ENCODE measurements around the gene CAPNS1. TPM values are rescaled to one million over a fixed set of nuclear protein-coding genes. Genes with fewer than 3 reads are reported as not detected.

CAPNS1 gene
- total RNA-seq, 3 donors from 2014 or later (not counting 1 experiment from before 2014, with no cell fraction given), result 569 to 637 (median 578) TPM

DNA sequence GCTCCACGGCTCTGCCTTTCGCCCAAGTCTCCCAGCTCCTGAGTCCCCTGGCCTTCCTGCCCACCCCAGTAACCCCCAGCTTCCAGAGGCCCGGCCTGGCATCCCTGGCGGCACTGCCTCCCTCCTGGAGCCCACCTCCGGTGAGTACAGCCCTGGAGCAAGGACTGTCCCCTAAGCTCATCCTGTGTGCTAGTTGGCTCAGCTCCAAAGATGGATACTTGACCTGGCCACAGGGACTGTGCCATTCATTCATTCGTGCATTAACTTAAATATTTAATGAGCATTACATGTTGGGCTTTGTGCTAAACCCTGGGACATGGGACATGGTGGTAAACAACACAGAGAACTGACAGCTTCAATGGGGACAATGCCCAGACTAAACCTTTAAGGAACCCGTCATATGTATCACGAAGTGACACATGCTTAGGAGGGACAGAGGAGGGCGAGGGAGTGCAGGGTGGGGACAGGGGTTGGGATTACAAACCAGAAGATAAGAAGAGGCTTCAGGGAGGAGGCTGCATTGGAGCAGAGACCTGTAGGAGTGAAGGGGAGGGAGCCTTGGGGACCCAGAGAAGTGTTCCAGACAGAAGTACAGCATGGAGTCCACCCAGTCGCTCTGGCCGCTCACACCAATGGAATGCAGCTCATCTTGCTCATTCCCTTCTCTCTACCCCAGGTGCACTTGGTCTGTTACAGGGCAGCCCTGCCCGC, 35.9 kb upstream of the CAPNS1 start:
- TF ChIP-seq, protein P1, sequence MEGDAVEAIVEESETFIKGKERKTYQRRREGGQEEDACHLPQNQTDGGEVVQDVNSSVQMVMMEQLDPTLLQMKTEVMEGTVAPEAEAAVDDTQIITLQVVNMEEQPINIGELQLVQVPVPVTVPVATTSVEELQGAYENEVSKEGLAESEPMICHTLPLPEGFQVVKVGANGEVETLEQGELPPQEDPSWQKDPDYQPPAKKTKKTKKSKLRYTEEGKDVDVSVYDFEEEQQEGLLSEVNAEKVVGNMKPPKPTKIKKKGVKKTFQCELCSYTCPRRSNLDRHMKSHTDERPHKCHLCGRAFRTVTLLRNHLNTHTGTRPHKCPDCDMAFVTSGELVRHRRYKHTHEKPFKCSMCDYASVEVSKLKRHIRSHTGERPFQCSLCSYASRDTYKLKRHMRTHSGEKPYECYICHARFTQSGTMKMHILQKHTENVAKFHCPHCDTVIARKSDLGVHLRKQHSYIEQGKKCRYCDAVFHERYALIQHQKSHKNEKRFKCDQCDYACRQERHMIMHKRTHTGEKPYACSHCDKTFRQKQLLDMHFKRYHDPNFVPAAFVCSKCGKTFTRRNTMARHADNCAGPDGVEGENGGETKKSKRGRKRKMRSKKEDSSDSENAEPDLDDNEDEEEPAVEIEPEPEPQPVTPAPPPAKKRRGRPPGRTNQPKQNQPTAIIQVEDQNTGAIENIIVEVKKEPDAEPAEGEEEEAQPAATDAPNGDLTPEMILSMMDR (IDR thresholded peaks at IDR 0.05), result no peak
- H3K36me3 Mint-ChIP-seq, result no peaks in the 10 kb centered on the region
- H3K27ac Mint-ChIP-seq, result no peak overlapping the region
- ATAC-seq (no peak), DNase-seq (no peak)
- H3K27ac ChIP-seq (ENCODE audit: low read length), result no peak overlapping the region
- H3K36me3 ChIP-seq (ENCODE audit: control insufficient read depth, insufficient read depth, low read length), result no peaks in the 10 kb centered on the region
- H3K9me3 Mint-ChIP-seq, result no peaks in the 10 kb centered on the region
- WGBS (ENCODE audit: insufficient coverage), result 98% methylated on average over 12 of the region's 12 CpGs
- no peaks in the 10 kb centered on the region for H3K4me1 Mint-ChIP-seq
- no peak overlapping the region for H3K4me3 ChIP-seq (ENCODE audit: low read length)
- no peak overlapping the region for H3K4me3 Mint-ChIP-seq
- H3K27me3 ChIP-seq (ENCODE audit: control insufficient read depth, insufficient read depth, low read length), result no peaks in the 10 kb centered on the region
- no peaks in the 10 kb centered on the region for H3K4me1 ChIP-seq (ENCODE audit: control insufficient read depth, insufficient read depth, low read length)
- intact Hi-C loops (cut with micrococcal nuclease), result no loop called here
- no peaks in the 10 kb centered on the region for H3K27me3 Mint-ChIP-seq (ENCODE audit: low read depth in 2 of 2)
- no peaks in the 10 kb centered on the region for H3K9me3 ChIP-seq (ENCODE audit: control insufficient read depth, insufficient read depth, low read length)

DNA sequence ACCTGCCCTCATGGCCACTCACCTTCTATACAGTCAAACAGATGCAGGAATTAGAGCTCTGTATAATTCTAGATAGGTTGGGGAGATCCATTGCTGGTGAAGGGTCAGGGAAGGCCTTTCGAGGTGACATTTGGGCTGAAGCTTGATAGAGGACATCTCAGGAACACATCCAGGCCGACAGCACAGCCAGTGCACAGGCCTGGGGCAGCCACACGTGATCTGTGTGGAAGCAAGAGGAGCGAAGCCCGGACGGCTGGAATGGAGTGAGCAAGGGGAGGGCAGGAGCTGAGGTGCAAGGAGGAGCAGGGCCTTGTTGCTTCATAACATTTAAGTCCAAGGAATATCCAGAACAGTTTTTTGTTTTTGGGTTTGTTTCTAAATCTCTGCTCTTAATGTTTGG, 33.4 kb upstream of the CAPNS1 start:
- TF ChIP-seq, protein P1 (IDR thresholded peaks at IDR 0.05), result no peak
- DNase-seq (no peak), ATAC-seq (no peak)
- Histone ChIP-seq H3K9me3 (ENCODE audit: control insufficient read depth, insufficient read depth, low read length) (no peaks in the 10 kb centered on the region), H3K4me1 (ENCODE audit: control insufficient read depth, insufficient read depth, low read length) (no peaks in the 10 kb centered on the region), H3K27me3 (ENCODE audit: control insufficient read depth, insufficient read depth, low read length) (no peaks in the 10 kb centered on the region), H3K36me3 (ENCODE audit: control insufficient read depth, insufficient read depth, low read length) (peaks cover 2% of the 10 kb centered on the region), H3K27ac (ENCODE audit: low read length) (no peak overlapping the region), H3K4me3 (ENCODE audit: low read length) (no peak overlapping the region)
- intact Hi-C loops (cut with micrococcal nuclease), result no loop called here
- Mint-ChIP-seq H3K27me3 (ENCODE audit: low read depth in 2 of 2) (no peaks in the 10 kb centered on the region), H3K4me3 (no peak overlapping the region), H3K9me3 (no peaks in the 10 kb centered on the region), H3K27ac (no peak overlapping the region), H3K4me1 (no peaks in the 10 kb centered on the region), H3K36me3 (no peaks in the 10 kb centered on the region)
- WGBS (ENCODE audit: insufficient coverage), result 97% methylated on average over 6 of the region's 6 CpGs

- intact Hi-C loops (cut with micrococcal nuclease), result no loop called here
- DNase-seq, result no peak
- Mint-ChIP-seq H3K36me3 (no peaks in the 10 kb centered on the region), H3K27me3 (ENCODE audit: low read depth in 2 of 2) (no peaks in the 10 kb centered on the region), H3K9me3 (no peaks in the 10 kb centered on the region), H3K27ac (no peak overlapping the region), H3K4me3 (no peak overlapping the region), H3K4me1 (no peaks in the 10 kb centered on the region)
- no peaks in the 10 kb centered on the region for H3K27me3 ChIP-seq (ENCODE audit: control insufficient read depth, insufficient read depth, low read length)
- H3K36me3 ChIP-seq (ENCODE audit: control insufficient read depth, insufficient read depth, low read length), result peaks cover 4% of the 10 kb centered on the region
- H3K9me3 ChIP-seq (ENCODE audit: control insufficient read depth, insufficient read depth, low read length), result no peaks in the 10 kb centered on the region
- ATAC-seq, result no peak
- no peak overlapping the region for H3K4me3 ChIP-seq (ENCODE audit: low read length)
- H3K4me1 ChIP-seq (ENCODE audit: control insufficient read depth, insufficient read depth, low read length), result no peaks in the 10 kb centered on the region
- no peak overlapping the region for H3K27ac ChIP-seq (ENCODE audit: low read length)
- WGBS (ENCODE audit: insufficient coverage), result 96% methylated on average over 5 of the region's 5 CpGs
- TF ChIP-seq, protein P1 (IDR thresholded peaks at IDR 0.05), result no peak
Observed at GRCh38 chr19:36106991-36107390, 32.9 kb upstream of the CAPNS1 start.

- Mint-ChIP-seq H3K9me3 (no peaks in the 10 kb centered on the region), H3K4me3 (no peak overlapping the region), H3K27ac (no peak overlapping the region), H3K4me1 (peaks cover 9 to 10% of the 10 kb centered on the region in 2 donors), H3K27me3 (ENCODE audit: low read depth in 2 of 2) (no peaks in the 10 kb centered on the region), H3K36me3 (no peaks in the 10 kb centered on the region)
- Histone ChIP-seq H3K27me3 (ENCODE audit: control insufficient read depth, insufficient read depth, low read length) (no peaks in the 10 kb centered on the region), H3K4me3 (ENCODE audit: low read length) (no peak overlapping the region), H3K36me3 (ENCODE audit: control insufficient read depth, insufficient read depth, low read length) (peaks cover 14% of the 10 kb centered on the region), H3K27ac (ENCODE audit: low read length) (no peak overlapping the region), H3K4me1 (ENCODE audit: control insufficient read depth, insufficient read depth, low read length) (peaks cover 7% of the 10 kb centered on the region), H3K9me3 (ENCODE audit: control insufficient read depth, insufficient read depth, low read length) (no peaks in the 10 kb centered on the region)
- ATAC-seq (no peak), DNase-seq (no peak)
- intact Hi-C loops (cut with micrococcal nuclease), result no loop called here
- WGBS (ENCODE audit: insufficient coverage), result 100% methylated on average over 3 of the region's 3 CpGs
- TF ChIP-seq, protein P1 (IDR thresholded peaks at IDR 0.05), result no peak
Observed at GRCh38 chr19:36108684-36109083, 31.2 kb upstream of the CAPNS1 start.
